ENCODE results near the gene SGMS1.

Gene SGMS1

DNA sequence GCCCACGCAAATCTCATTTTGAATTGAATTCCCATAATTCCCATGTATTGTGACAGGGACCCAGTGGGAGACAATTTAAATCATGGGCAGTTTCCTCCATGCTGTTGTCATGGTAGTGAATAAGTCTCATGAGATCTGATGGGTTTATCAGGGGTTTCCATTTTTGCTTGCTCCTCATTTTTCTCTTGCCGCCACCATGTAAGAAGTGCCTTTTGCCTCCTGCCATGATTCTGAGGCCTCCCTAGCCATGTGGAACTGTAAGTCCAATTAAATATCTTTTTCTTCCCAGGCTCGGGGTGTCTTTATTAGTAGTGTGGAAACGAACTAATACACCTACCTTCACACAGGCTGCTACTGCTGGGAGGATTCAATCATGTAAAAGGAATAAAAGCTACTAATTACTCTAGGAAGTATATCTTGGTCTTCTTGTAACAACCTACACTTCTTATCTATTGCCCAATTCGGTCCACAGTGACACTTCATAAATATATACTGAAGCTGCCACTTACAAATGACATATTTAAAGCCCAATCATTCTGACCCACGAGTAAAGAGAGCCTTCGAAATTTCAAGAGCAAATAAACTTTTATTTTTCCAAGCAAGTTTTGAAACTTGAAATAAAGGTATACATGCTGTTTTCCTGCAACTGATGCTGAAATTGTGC, 272.1 kb downstream of the SGMS1 start:
- no peaks in the 10 kb centered on the region for H3K27me3 ChIP-seq (ENCODE audit: insufficient read depth, low read length)
- no peak overlapping the region for H3K4me3 ChIP-seq (ENCODE audit: low read depth, low read length, poor library complexity, severe bottlenecking)
- no peaks in the 10 kb centered on the region for H3K79me2 ChIP-seq (ENCODE audit: insufficient read depth, low read length)
- H3K9me3 ChIP-seq (ENCODE audit: low read length), result 0 out of 2 replicates have a peak, but pooled peaks cover 3% of the 10 kb centered on the region
- no peak overlapping the region for H3K4me2 ChIP-seq (ENCODE audit: low read length)
- H3K9me2 ChIP-seq (ENCODE audit: low read depth, low read length), result no peaks in the 10 kb centered on the region
- H4K20me1 ChIP-seq (ENCODE audit: insufficient read depth, low read length), result no peaks in the 10 kb centered on the region
- H2AFZ ChIP-seq (ENCODE audit: low read length), result no peak overlapping the region
- H3K27ac ChIP-seq (ENCODE audit: low read depth, low read length, poor library complexity, severe bottlenecking), result no peak overlapping the region
- H3K36me3 ChIP-seq (ENCODE audit: insufficient read depth, low read length), result no peaks in the 10 kb centered on the region
- no peak for TF ChIP-seq EZH2 (IDR thresholded peaks at IDR 0.05; ENCODE audit: borderline replicate concordance, low read length)
- TF ChIP-seq, protein P1, sequence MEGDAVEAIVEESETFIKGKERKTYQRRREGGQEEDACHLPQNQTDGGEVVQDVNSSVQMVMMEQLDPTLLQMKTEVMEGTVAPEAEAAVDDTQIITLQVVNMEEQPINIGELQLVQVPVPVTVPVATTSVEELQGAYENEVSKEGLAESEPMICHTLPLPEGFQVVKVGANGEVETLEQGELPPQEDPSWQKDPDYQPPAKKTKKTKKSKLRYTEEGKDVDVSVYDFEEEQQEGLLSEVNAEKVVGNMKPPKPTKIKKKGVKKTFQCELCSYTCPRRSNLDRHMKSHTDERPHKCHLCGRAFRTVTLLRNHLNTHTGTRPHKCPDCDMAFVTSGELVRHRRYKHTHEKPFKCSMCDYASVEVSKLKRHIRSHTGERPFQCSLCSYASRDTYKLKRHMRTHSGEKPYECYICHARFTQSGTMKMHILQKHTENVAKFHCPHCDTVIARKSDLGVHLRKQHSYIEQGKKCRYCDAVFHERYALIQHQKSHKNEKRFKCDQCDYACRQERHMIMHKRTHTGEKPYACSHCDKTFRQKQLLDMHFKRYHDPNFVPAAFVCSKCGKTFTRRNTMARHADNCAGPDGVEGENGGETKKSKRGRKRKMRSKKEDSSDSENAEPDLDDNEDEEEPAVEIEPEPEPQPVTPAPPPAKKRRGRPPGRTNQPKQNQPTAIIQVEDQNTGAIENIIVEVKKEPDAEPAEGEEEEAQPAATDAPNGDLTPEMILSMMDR (IDR thresholded peaks at IDR 0.05; ENCODE audit: low read length), result no peak
- no peaks in the 10 kb centered on the region for H3F3A ChIP-seq (ENCODE audit: insufficient read depth, low read length)
- no peak overlapping the region for H3K9ac ChIP-seq (ENCODE audit: low read length)
- peaks cover 7% of the 10 kb centered on the region for H3K4me1 ChIP-seq (ENCODE audit: insufficient read depth, low read length, severe bottlenecking)

DNA sequence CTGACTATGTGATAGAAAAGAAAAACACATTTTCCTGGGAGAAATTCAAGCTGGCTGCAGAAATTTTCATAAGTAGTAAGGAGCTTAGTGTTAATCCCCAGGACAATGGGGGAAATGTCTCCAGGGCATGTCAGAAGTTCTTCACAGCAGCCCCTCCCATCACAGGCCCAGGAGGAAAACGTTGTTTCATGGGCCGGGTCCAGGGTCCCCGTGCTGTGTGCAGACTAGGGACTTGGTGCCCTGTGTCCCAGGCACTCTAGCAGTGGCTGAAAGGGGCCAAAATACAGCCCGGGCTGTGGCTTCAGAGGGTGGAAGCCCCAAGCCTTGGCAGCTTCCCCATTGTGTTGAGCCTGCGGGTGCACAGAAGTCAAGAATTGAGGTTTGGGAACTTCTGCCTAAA, 273.4 kb downstream of the SGMS1 start:
- Histone ChIP-seq H3K9me3 (ENCODE audit: low read length) (0 out of 2 replicates have a peak, but pooled peaks cover 3% of the 10 kb centered on the region), H3K9me2 (ENCODE audit: low read depth, low read length) (no peaks in the 10 kb centered on the region), H3K27me3 (ENCODE audit: insufficient read depth, low read length) (no peaks in the 10 kb centered on the region), H3K27ac (ENCODE audit: low read depth, low read length, poor library complexity, severe bottlenecking) (no peak overlapping the region), H3K36me3 (ENCODE audit: insufficient read depth, low read length) (no peaks in the 10 kb centered on the region), H2AFZ (ENCODE audit: low read length) (no peak overlapping the region), H4K20me1 (ENCODE audit: insufficient read depth, low read length) (no peaks in the 10 kb centered on the region), H3K4me3 (ENCODE audit: low read depth, low read length, poor library complexity, severe bottlenecking) (no peak overlapping the region), H3K79me2 (ENCODE audit: insufficient read depth, low read length) (no peaks in the 10 kb centered on the region), H3K9ac (ENCODE audit: low read length) (no peak overlapping the region), H3F3A (ENCODE audit: insufficient read depth, low read length) (no peaks in the 10 kb centered on the region), H3K4me1 (ENCODE audit: insufficient read depth, low read length, severe bottlenecking) (peaks cover 7% of the 10 kb centered on the region), H3K4me2 (ENCODE audit: low read length) (no peak overlapping the region)
- TF ChIP-seq, protein P1 (IDR thresholded peaks at IDR 0.05; ENCODE audit: low read length), result no peak
- no peak for TF ChIP-seq EZH2 (IDR thresholded peaks at IDR 0.05; ENCODE audit: borderline replicate concordance, low read length)

DNA sequence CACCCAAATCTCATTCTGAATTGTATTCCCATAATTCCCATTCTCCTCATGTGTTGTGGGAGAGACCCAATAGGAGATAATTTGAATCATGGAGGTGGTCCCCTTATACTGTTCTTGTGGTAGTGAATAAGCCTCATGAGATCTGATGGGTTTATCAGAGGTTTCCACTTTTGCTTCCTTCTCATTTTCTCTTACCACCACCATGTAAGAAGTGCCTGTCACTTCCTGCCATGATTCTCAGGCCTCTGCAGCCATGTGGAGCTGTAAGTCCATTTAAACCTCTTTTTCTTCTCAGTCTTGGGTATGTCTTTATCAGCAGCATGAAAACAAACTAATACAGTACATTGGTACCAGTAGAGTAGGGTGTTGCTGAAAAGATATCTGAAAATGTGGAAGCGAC, 274.2 kb downstream of the SGMS1 start:
- Histone ChIP-seq H3K4me2 (ENCODE audit: low read length) (no peak overlapping the region), H3K79me2 (ENCODE audit: insufficient read depth, low read length) (no peaks in the 10 kb centered on the region), H3K27me3 (ENCODE audit: insufficient read depth, low read length) (no peaks in the 10 kb centered on the region), H3F3A (ENCODE audit: insufficient read depth, low read length) (no peaks in the 10 kb centered on the region), H2AFZ (ENCODE audit: low read length) (no peak overlapping the region), H3K9ac (ENCODE audit: low read length) (no peak overlapping the region), H3K36me3 (ENCODE audit: insufficient read depth, low read length) (no peaks in the 10 kb centered on the region), H3K4me3 (ENCODE audit: low read depth, low read length, poor library complexity, severe bottlenecking) (no peak overlapping the region), H3K9me2 (ENCODE audit: low read depth, low read length) (no peaks in the 10 kb centered on the region), H4K20me1 (ENCODE audit: insufficient read depth, low read length) (no peaks in the 10 kb centered on the region), H3K4me1 (ENCODE audit: insufficient read depth, low read length, severe bottlenecking) (peaks cover 7% of the 10 kb centered on the region), H3K27ac (ENCODE audit: low read depth, low read length, poor library complexity, severe bottlenecking) (no peak overlapping the region), H3K9me3 (ENCODE audit: low read length) (0 out of 2 replicates have a peak, but pooled peaks cover 3% of the 10 kb centered on the region)
- TF ChIP-seq, protein P1 (IDR thresholded peaks at IDR 0.05; ENCODE audit: low read length), result no peak
- no peak for TF ChIP-seq EZH2 (IDR thresholded peaks at IDR 0.05; ENCODE audit: borderline replicate concordance, low read length)

All from OCI-LY1 (cell line).